ENCODE results near the gene UBE2D1. TPM values are rescaled to one million over a fixed set of nuclear protein-coding genes. Genes with fewer than 3 reads are reported as not detected.

The UBE2D1 gene
- total and polyA plus RNA-seq, 2 of the 4 experiments (the other 2 are of a cell fraction): 9.1 to 9.7 TPM

DNA sequence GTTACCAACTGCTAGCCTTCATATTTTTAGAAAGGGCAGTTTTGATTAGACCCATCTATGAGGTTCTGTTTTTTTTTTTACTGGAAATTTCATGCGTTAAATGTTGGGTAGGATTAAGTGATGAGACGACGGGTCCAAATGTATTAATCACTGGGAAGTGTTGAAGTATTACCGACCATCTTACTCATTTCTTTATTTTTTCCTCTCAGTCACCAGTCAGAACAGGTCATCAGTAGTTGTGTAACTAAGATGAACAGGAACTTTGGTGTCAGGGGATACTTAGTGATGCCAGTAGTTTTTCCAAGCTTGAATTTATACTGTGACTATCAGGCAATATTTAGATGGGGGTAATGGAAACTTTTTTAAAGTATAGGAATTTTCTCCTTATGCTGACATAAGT lies 64.6 kb downstream of the UBE2D1 start:
- POLR2A ChIA-PET (ENCODE audit: unreplicated experiment): no interaction called here
- no peak overlapping the region for H2BK5ac ChIP-seq (ENCODE audit: low read depth, low read length, poor library complexity, severe bottlenecking)
- no peaks in the 10 kb centered on the region; the same call in 1 of the 2 replicates for H3K9me1 ChIP-seq (ENCODE audit: insufficient read depth, low read length)
- no peak overlapping the region for H3K14ac ChIP-seq (replicated peaks; ENCODE audit: low read depth, low read length)
- no peak overlapping the region for H3K4ac ChIP-seq (ENCODE audit: low read depth, low read length)
- BruUV-seq (replicated peaks): no TSS peak
- no peak overlapping the region for H2BK120ac ChIP-seq (ENCODE audit: low read depth, low read length)
- no peak overlapping the region for H2AK9ac ChIP-seq (replicated peaks; ENCODE audit: low read depth, low read length, poor library complexity)
- in situ Hi-C loops (cut with MboI; ENCODE audit: low sequenced_read_pairs) (no loop called here), dilution Hi-C loops (cut with HindIII; ENCODE audit: low sequenced_read_pairs, unreplicated experiment) (no loop called here), intact Hi-C loops (cut with micrococcal nuclease) (no loop called here)
- no peaks in the 10 kb centered on the region for H3K9me3 ChIP-seq (ENCODE audit: control insufficient read depth, insufficient read depth, low read length)
- no peaks in the 10 kb centered on the region for H4K20me1 ChIP-seq (ENCODE audit: insufficient read depth, low read length)
- no peak overlapping the region for H2BK20ac ChIP-seq (ENCODE audit: low read depth, low read length)
- no peak overlapping the region for H4K91ac ChIP-seq (ENCODE audit: insufficient read depth, low read depth, low read length)
- H4K8ac ChIP-seq (ENCODE audit: low read depth in 2 of 2, low read length in 2 of 2): no peak overlapping the region
- H2AK5ac ChIP-seq (ENCODE audit: low read depth, low read length): no peak overlapping the region
- no peak overlapping the region for H3K18ac ChIP-seq (ENCODE audit: low read depth, low read length)
- ATAC-seq (ENCODE audit: low read depth): no peak
- H3K23ac ChIP-seq (ENCODE audit: low read depth, low read length): no peak overlapping the region
- H4K5ac ChIP-seq (ENCODE audit: low read depth, low read length): no peak overlapping the region
- peaks cover 0 to 5% of the 10 kb centered on the region in 2 experiments; a peak in 2 of 4 replicates for H3K79me1 ChIP-seq (ENCODE audit: low read depth in 1 of 2, low read length in 2 of 2)
- no peak overlapping the region for H3K4me2 ChIP-seq (ENCODE audit: low read depth, low read length)
- no peak overlapping the region for H2AFZ ChIP-seq (replicated peaks; ENCODE audit: low read length, poor library complexity)
- peak; percentile 48 for DNase-seq
- no peak overlapping the region for H3K56ac ChIP-seq (ENCODE audit: extremely low read depth, insufficient read depth, low read length)
- H3K4me1 ChIP-seq (ENCODE audit: control insufficient read depth, insufficient read depth, low read length): peaks cover 2% of the 10 kb centered on the region; the same call in 1 of the 2 replicates
- H3K27me3 ChIP-seq (ENCODE audit: control insufficient read depth, insufficient read depth, low read length): no peaks in the 10 kb centered on the region
- CTCF ChIA-PET: no interaction called here
- no CpG with 5 or more reads among the region's 4 CpGs for WGBS, 2 experiments (ENCODE audit: extremely low coverage in 2 of 2, insufficient read length in 1 of 2)
- no peak overlapping the region for H3K9ac ChIP-seq (ENCODE audit: low read depth, low read length)
- H2BK15ac ChIP-seq (ENCODE audit: low read depth, low read length): no peak overlapping the region
- TF ChIP-seq CEBPB (IDR thresholded peaks at IDR 0.05; ENCODE audit: low read depth, low read length): peak; percentile 69
- no peak for TF ChIP-seq MAFK (IDR thresholded peaks at IDR 0.05; ENCODE audit: low read depth, low read length)
- TF ChIP-seq POLR2A (IDR thresholded peaks at IDR 0.05; ENCODE audit: low read depth, low read length): no peak
- TF ChIP-seq RFX5 (IDR thresholded peaks at IDR 0.05; ENCODE audit: low read depth, low read length): no peak
- H3K4me3 ChIP-seq (ENCODE audit: insufficient read depth, low read depth, low read length): no peak overlapping the region
- H3K27ac ChIP-seq (ENCODE audit: insufficient read depth, low read length): no peak overlapping the region
- H3K36me3 ChIP-seq (ENCODE audit: control insufficient read depth, insufficient read depth, low read length): peaks cover 5% of the 10 kb centered on the region
